Naive thymus-derived CD4-positive, alpha-beta T cell (primary cell): ENCODE results near the gene ATXN1L. TPM values are rescaled to one million over a fixed set of nuclear protein-coding genes. Genes with fewer than 3 reads are reported as not detected.
A peak's percentile ranks its signal among the peaks of the same experiment; 100 is the strongest.
"Not testable (repeated sequence)": the region's sequence is repeated elsewhere in the genome, so short reads cannot be mapped to it uniquely, and the experiment has no call there.

ENCODE experiments used
- ATAC-seq: fragments of 150-1000 bp; cut with Tn5 transposase; 2 replicates; pipeline ENCODE4 v1.10.0; 2021; ENCODE audit warnings: mild to moderate bottlenecking, moderate library complexity
- CTCF ChIA-PET: fragments of 350-600 bp; sonication (Branson Sonifier 250); formaldehyde crosslinking; loops from one replicate; lab custom pipeline; 2021; ENCODE audit warnings: antibody characterized with exemption; lab: Charles Lee
- POLR2A ChIA-PET: fragments of 350-600 bp; sonication (Branson Sonifier 250); formaldehyde crosslinking; loops from one replicate; lab custom pipeline; 2021; ENCODE audit warnings: antibody characterized with exemption, inconsistent platforms; lab: Charles Lee
- DNase-seq, 9 donors: peaks; one replicate each; pipeline versions ENCODE4 v3.0.0 to v3.0.0-alpha.2; 2020 to 2022; ENCODE audit warnings: mixed read lengths in 1 of 9
- H3K27ac ChIP-seq: one replicate; pipeline ENCODE4 v1.7.0; 2013; ENCODE audit warnings: mild to moderate bottlenecking, low read depth, low read length, moderate library complexity
- H3K27me3 ChIP-seq, 2 donors: one replicate each; pipeline ENCODE4 v1.7.0; 2013; ENCODE audit warnings: low read length in 2 of 2, mild to moderate bottlenecking in 2 of 2, moderate library complexity in 2 of 2; ENCODE audit not compliant: control insufficient read depth in 2 of 2, insufficient read depth in 2 of 2
- H3K36me3 ChIP-seq, 3 experiments: 1 replicate in 2 of 3; 2 replicates in 1 of 3; pipeline ENCODE4 v1.7.0; 2013; ENCODE audit warnings: low read length in 3 of 3, mild to moderate bottlenecking in 3 of 3, moderate library complexity in 1 of 3; ENCODE audit not compliant: insufficient read depth in 3 of 3, control insufficient read depth in 2 of 3
- H3K4me1 ChIP-seq, 2 donors: one replicate each; pipeline ENCODE4 v1.7.0; 2013; ENCODE audit warnings: low read length in 2 of 2, mild to moderate bottlenecking in 2 of 2, moderate library complexity in 1 of 2; ENCODE audit not compliant: control insufficient read depth in 2 of 2, insufficient read depth in 2 of 2
- H3K4me3 ChIP-seq: 2 replicates; pipeline ENCODE4 v1.7.0; 2013; ENCODE audit warnings: mild to moderate bottlenecking, low read length
- H3K9me3 ChIP-seq, 3 experiments: 1 replicate in 2 of 3; 2 replicates in 1 of 3; pipeline ENCODE4 v1.7.0; 2013; ENCODE audit warnings: low read length in 3 of 3; ENCODE audit not compliant: control insufficient read depth in 2 of 3
- H3K27ac Mint-ChIP-seq, 9 donors: one replicate each; pipeline ENCODE4 v1.8.0; 2020 to 2022; ENCODE audit warnings: mixed read lengths in 9 of 9, mild to moderate bottlenecking in 8 of 9, moderate library complexity in 5 of 9, inconsistent platforms in 2 of 9
- H3K27me3 Mint-ChIP-seq, 5 donors: one replicate each; pipeline ENCODE4 v1.8.0; 2021 to 2022; ENCODE audit warnings: mixed read lengths in 5 of 5, mild to moderate bottlenecking in 1 of 5
- H3K36me3 Mint-ChIP-seq, 5 donors: one replicate each; pipeline ENCODE4 v1.8.0; 2020 to 2022; ENCODE audit warnings: mixed read lengths in 5 of 5, mild to moderate bottlenecking in 3 of 5, inconsistent platforms in 1 of 5
- H3K4me1 Mint-ChIP-seq, 7 donors: one replicate each; pipeline ENCODE4 v1.8.0; 2020 to 2022; ENCODE audit warnings: mixed read lengths in 7 of 7, mild to moderate bottlenecking in 3 of 7, inconsistent platforms in 1 of 7
- H3K4me3 Mint-ChIP-seq, 10 donors: one replicate each; pipeline ENCODE4 v1.8.0; 2020 to 2022; ENCODE audit warnings: mild to moderate bottlenecking in 10 of 10, mixed read lengths in 10 of 10, moderate library complexity in 6 of 10, inconsistent platforms in 2 of 10
- H3K9me3 Mint-ChIP-seq, 11 donors: one replicate each; pipeline ENCODE4 v1.8.0; 2020 to 2022; ENCODE audit warnings: mixed read lengths in 11 of 11, mild to moderate bottlenecking in 4 of 11, inconsistent platforms in 1 of 11, moderate library complexity in 1 of 11
- intact Hi-C, 2 donors: fragments of 100-400 bp; cut with micrococcal nuclease; formaldehyde crosslinking; loops; one replicate each; pipeline ENCODE4 v1.15.1; 2023
- polyA plus RNA-seq, 2 donors: library from polyadenylated mRNA; unstranded; fragments of 300-500 nt; fragmentation: Illumina TruSeq; gene quantifications; one replicate each; pipeline ENCODE4 v1.2.3, GENCODE V29; 2021
- total RNA-seq, 6 experiments: library from RNA in 5 of 6; stranded (reverse) in 5 of 6; gene quantifications; 1 replicate in 5 of 6; 2 replicates in 1 of 6; pipeline ENCODE4 v1.2.3 and lab custom pipeline; 2021 to 2026

Gene ATXN1L
- total and polyA plus RNA-seq, 7 experiments from 2014 or later, result 8.9 to 52.9 (median 28.3) TPM

DNA sequence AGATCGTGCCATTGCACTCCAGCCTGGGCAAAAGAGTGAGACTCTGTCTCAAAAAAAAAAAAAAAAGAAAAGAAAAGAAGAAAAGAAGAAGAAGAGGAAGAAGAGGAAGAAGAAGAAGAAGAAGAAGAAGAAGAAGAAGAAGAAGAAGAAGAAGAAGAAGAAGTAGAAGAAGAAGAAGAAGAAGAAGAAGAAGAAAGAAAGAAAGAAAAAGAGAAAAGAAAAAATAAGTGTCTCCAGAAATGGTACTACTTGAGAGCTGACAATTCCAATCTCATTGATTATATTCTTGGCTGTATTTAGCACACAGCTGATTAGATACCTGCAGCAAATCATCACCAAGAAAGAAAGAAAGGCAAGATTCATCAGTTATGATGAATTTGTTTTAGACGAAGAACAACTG, 13.7 kb upstream of the ATXN1L start:
- H3K27me3 Mint-ChIP-seq, H3K4me1 ChIP-seq, H3K27ac ChIP-seq, H3K27ac Mint-ChIP-seq, intact Hi-C loops, DNase-seq, ATAC-seq, H3K9me3 Mint-ChIP-seq, H3K4me3 ChIP-seq, H3K27me3 ChIP-seq, H3K36me3 ChIP-seq, POLR2A ChIA-PET, H3K36me3 Mint-ChIP-seq, H3K4me1 Mint-ChIP-seq, H3K9me3 ChIP-seq, H3K4me3 Mint-ChIP-seq: not testable (repeated sequence)
- CTCF ChIA-PET, result interaction anchor here (0.7 to 0.8 kb wide), 3 partner anchors 10 to 128 kb away, joined by 3 read pairs; no protein-coding TSS in a partner anchor

DNA sequence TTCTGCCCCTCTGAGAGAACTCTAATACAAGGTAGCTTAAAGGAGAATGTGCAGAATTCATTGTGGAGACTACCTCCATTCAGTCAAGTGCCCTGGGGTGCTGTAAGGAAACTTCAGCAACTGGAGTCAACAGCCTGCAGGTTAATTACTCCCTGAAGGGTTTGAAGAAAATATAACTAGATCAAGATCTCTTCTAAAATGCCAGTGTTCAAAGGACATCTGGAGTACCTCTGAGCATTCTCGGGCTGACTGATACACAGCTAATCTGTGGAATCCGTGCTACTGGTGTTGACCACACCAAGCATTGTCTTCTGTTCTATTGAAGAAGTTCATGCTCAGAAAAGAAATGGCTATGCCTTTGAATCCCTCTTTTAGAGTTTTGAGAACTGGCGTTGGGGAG, 11.5 kb upstream of the ATXN1L start:
- Histone ChIP-seq H3K27me3 (no peaks in the 10 kb centered on the region), H3K36me3 (no peaks in the 10 kb centered on the region), H3K4me1 (no peaks in the 10 kb centered on the region), H3K9me3 (no peaks in the 10 kb centered on the region), H3K27ac (no peak overlapping the region), H3K4me3 (no peak overlapping the region)
- DNase-seq (no peak), ATAC-seq (no peak)
- Mint-ChIP-seq H3K27me3 (no peaks in the 10 kb centered on the region), H3K4me1 (peaks cover 0 to 3% (median 0%) of the 10 kb centered on the region in 7 donors), H3K4me3 (no peak overlapping the region), H3K36me3 (no peaks in the 10 kb centered on the region), H3K9me3 (no peaks in the 10 kb centered on the region), H3K27ac (no peak overlapping the region)
- CTCF ChIA-PET, result no interaction called here
- intact Hi-C loops, result no loop called here
- POLR2A ChIA-PET, result interaction anchor here (0.6 kb wide), 1 partner anchor 30 kb away, joined by 3 read pairs; no protein-coding TSS in a partner anchor

DNA sequence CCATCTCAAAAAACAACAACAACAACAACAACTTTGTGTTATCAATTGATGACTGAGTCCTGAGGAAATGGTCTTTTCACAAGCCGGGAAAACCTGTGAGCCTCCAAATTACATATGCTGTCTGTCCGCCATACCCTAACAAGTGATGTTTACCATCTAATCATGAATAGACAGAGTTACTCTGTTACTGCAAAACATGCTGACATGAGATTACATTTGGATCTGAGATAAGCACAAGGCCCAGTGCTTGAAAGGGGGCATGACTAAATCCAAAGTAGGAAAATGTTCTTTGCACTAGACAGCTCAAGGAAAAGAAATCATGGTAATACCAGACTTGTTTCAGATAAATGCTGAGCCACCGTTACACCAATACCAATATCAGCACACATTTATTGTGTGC, 8.6 kb upstream of the ATXN1L start:
- H3K9me3 Mint-ChIP-seq, result no peaks in the 10 kb centered on the region
- no peaks in the 10 kb centered on the region for H3K27me3 Mint-ChIP-seq
- H3K4me3 ChIP-seq, result no peak overlapping the region
- DNase-seq (no peak), ATAC-seq (no peak)
- CTCF ChIA-PET, result no interaction called here
- no peak overlapping the region for H3K27ac Mint-ChIP-seq
- no peak overlapping the region for H3K4me3 Mint-ChIP-seq
- peaks cover 0 to 7% (median 2%) of the 10 kb centered on the region in 7 donors for H3K4me1 Mint-ChIP-seq
- no peak overlapping the region for H3K27ac ChIP-seq
- H3K36me3 Mint-ChIP-seq, result no peaks in the 10 kb centered on the region
- H3K36me3 ChIP-seq, result no peaks in the 10 kb centered on the region
- H3K27me3 ChIP-seq, result no peaks in the 10 kb centered on the region
- POLR2A ChIA-PET, result interaction anchor here (1.1 kb wide), 1 partner anchor 25 kb away, joined by 4 read pairs; no protein-coding TSS in a partner anchor
- no peaks in the 10 kb centered on the region for H3K9me3 ChIP-seq
- no peaks in the 10 kb centered on the region for H3K4me1 ChIP-seq
- intact Hi-C loops, result no loop called here

DNA sequence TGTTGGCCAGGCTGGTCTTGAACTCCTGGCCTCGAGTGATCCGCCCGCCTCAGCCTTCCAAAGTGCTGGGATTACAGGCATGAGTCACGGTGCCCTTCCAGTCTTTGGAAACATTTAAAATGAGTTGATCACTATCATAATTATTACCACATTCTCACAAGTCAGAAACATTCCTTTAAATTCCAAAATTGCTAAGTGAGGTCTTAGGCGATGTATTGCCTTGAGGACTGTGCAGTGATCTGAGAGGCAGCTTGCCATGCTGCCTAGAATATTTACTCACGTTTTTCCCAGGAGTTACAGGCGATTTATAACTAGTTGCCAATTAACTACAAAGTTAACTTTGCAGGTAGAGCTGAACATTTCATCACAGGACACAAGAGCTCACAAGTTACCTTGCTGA, 5.7 kb upstream of the ATXN1L start:
- ATAC-seq (no peak), DNase-seq (no peak)
- no peak overlapping the region for H3K27ac ChIP-seq
- no peaks in the 10 kb centered on the region for H3K9me3 ChIP-seq
- H3K4me3 ChIP-seq, result no peak overlapping the region
- H3K9me3 Mint-ChIP-seq, result no peaks in the 10 kb centered on the region
- H3K4me1 Mint-ChIP-seq, result peaks cover 0 to 14% (median 7%) of the 10 kb centered on the region in 7 donors
- H3K27me3 Mint-ChIP-seq, result no peaks in the 10 kb centered on the region
- no peaks in the 10 kb centered on the region for H3K36me3 ChIP-seq
- no peak overlapping the region for H3K27ac Mint-ChIP-seq
- intact Hi-C loops, result no loop called here
- H3K36me3 Mint-ChIP-seq, result no peaks in the 10 kb centered on the region
- peaks cover 0 to 1% of the 10 kb centered on the region in 2 donors for H3K4me1 ChIP-seq
- no peak overlapping the region for H3K4me3 Mint-ChIP-seq
- H3K27me3 ChIP-seq, result no peaks in the 10 kb centered on the region
- ChIA-PET POLR2A (interaction anchor here (0.6 to 0.9 kb wide), 2 partner anchors 14 to 55 kb away, joined by 3 read pairs; partner anchors contain the start of gene IST1), CTCF (no interaction called here)

DNA sequence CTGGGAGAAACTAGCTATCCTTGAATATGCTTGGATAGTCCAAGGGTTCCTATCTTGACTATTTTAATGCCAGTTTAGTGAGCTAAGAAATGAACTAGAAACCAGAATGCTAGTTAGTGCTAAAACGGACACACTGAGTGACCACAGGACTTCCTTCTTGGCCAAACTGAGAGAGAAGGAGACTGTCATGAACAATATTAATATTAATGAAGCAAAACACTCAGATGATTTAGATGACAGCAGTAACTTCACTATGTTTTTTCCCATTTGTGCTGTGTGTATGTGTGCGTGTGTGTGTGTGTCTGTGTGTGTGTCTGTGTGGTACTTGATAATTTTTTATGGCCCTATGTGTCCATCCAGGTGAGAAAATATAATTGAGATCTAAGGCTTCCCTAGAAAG, 2.2 kb upstream of the ATXN1L start:
- Histone ChIP-seq H3K4me3 (no peak overlapping the region), H3K27ac (no peak overlapping the region), H3K36me3 (peaks cover 2 to 12% (median 8%) of the 10 kb centered on the region in 3 experiments), H3K4me1 (peaks cover 10 to 16% of the 10 kb centered on the region in 2 donors), H3K27me3 (no peaks in the 10 kb centered on the region), H3K9me3 (no peaks in the 10 kb centered on the region)
- Mint-ChIP-seq H3K4me3 (peak overlapping the region in 1 of 10 donors; percentile 40), H3K4me1 (peaks cover 16 to 40% (median 34%) of the 10 kb centered on the region in 7 donors), H3K27ac (peak overlapping the region in 5 of 9 donors; percentile 6 to 58 (median 46)), H3K9me3 (peaks cover 0 to 1% (median 0%) of the 10 kb centered on the region in 11 donors), H3K27me3 (no peaks in the 10 kb centered on the region), H3K36me3 (peaks cover 0 to 8% (median 6%) of the 10 kb centered on the region in 5 donors)
- intact Hi-C loops, result no loop called here
- ATAC-seq, result no peak
- CTCF ChIA-PET, result interaction anchor here (2.9 kb wide), 1 partner anchor 38 kb away, joined by 13 read pairs; no protein-coding TSS in a partner anchor
- DNase-seq, result no peak
- POLR2A ChIA-PET, result interaction anchor here (0.6 to 1.4 kb wide), 4 partner anchors 35 to 95 kb away, joined by 3 to 6 read pairs (median 4); partner anchors contain the start of genes AP1G1 and IST1

DNA sequence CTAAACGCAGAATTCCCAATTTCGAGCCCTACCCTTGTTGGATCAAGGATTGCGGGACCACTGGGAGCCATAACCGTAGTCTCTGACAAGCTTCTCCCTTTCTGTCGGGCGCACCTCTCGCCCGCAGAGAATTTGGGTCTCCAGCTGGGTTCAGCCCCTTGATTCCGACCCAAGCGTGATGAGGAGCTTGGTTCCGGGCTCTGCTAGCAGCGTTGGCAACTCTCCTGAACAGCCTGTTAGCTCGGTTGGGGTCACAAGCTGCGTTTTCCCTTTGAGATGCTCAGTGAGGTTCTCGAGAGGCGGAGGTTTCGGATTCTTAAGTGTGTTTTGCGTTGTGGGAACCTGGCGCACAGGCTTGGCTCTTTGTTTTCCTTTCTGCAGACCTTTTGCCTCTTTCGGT, 655 bp downstream of the ATXN1L start:
- peak overlapping the region; percentile 59 to 98 (median 90) for H3K27ac Mint-ChIP-seq
- H3K4me3 Mint-ChIP-seq, result peak overlapping the region; percentile 88 to 96 (median 94)
- peak overlapping the region; percentile 97 for H3K4me3 ChIP-seq
- ATAC-seq (no peak), DNase-seq (peak in 4 of 9 donors; percentile 7 to 34 (median 10))
- intact Hi-C loops, result loop anchor here in 1 of 2 donors (1.0 to 2.0 kb wide), 3 partner anchors 26 to 49 kb away; partner anchors contain the start of gene IST1
- H3K27me3 ChIP-seq, result no peaks in the 10 kb centered on the region
- peaks cover 0 to 3% (median 0%) of the 10 kb centered on the region in 11 donors for H3K9me3 Mint-ChIP-seq
- ChIA-PET CTCF (interaction anchor here (0.8 to 1.1 kb wide), 3 partner anchors 33 to 54 kb away, joined by 3 to 8 read pairs (median 5); partner anchors contain the start of gene ZNF821), POLR2A (interaction anchor here (0.5 to 2.5 kb wide), 8 partner anchors 11 to 249 kb away, joined by 3 to 27 read pairs (median 6); partner anchors contain the start of genes AP1G1 and ZNF821)
- peaks cover 20 to 55% (median 42%) of the 10 kb centered on the region in 7 donors for H3K4me1 Mint-ChIP-seq
- no peaks in the 10 kb centered on the region for H3K9me3 ChIP-seq
- H3K27me3 Mint-ChIP-seq, result no peaks in the 10 kb centered on the region
- peaks cover 11 to 26% (median 19%) of the 10 kb centered on the region in 5 donors for H3K36me3 Mint-ChIP-seq
- H3K27ac ChIP-seq, result peak overlapping the region; percentile 92
- H3K36me3 ChIP-seq, result peaks cover 6 to 40% (median 8%) of the 10 kb centered on the region in 3 experiments
- peaks cover 10 to 16% of the 10 kb centered on the region in 2 donors for H3K4me1 ChIP-seq
